Measurements from ENCODE around the gene CEP170B. TPM values are rescaled to one million over a fixed set of nuclear protein-coding genes. Genes with fewer than 3 reads are reported as not detected.

Gene CEP170B
- total RNA-seq, 2 experiments from 2014 or later = 5.7 to 6.3 TPM

DNA sequence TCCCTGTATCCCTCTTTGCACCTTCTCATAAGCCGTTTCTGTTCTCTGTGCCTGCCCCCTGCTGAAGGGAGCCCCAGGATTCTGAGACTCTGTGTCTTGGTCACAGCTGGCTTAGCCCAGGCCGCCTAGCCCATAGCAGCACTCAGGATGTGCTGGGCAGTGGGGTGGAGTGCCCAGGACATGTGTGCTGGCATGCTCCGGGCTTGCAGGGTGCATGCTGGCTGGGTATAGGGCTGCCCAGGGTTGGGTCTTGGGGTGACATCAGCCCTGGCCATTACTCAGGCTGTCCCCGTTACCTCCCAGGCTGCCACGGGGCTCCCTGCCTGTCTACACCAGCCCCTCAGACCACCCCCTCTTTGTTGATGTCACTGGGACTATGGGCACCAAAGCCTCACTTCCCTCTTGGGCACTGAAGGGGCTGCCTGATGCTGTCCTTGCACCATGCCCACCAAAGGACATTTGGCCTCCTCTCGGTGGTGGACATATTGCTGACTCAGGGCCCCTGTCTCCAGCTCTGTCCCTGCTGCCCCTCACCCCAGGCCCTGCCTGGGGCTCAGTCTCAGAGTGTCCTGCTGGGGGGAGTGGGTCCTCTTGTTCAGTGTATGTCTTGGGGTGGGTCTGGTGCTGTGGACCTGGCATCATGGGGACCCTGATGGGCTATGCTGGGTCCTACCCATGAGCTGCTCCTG, 2.4 kb downstream of the CEP170B start:
- POLR2A ChIA-PET = no interaction called here
- Mint-ChIP-seq H3K36me3 (no peaks in the 10 kb centered on the region), H3K27ac (no peak overlapping the region)

DNA sequence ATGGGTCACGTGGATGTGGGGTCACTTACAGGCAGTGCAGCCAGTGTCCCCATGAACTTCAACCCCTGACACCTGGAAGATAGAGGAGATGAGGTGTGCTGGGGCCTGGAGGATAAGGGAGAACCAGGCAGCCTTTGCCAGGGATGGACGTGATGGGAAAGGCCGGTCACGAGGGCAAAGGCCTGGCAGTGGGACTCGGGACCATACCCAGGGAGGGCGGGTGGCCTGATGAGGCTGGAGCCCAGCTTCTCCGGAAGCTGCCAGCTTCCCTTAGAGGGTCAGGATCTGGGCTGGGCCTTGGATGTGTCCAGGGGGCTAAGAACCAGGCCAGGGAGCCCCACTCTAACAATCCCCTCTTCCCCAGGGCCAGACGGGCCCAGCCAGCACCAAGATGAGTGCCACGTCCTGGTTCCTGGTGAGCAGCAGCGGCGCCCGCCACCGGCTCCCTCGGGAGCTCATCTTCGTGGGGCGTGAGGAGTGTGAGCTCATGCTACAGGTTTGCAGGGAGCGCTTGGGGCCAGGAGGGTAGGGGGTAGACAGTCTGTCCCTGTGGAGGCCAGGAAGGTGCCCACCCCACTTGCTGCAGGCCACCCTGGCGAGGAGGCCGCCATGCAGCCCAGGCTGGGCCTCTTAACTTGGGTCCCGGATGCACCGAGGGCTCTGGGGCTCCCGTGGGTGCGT, 3.1 kb downstream of the CEP170B start:
- no peak for ATAC-seq (ENCODE audit: low read depth)
- POLR2A ChIA-PET = no interaction called here
- DNase-seq = peak; percentile 31

More for the DNA sequence above, 2.4 kb downstream of the CEP170B start:
- Mint-ChIP-seq H3K4me1 (peaks cover 1% of the 10 kb centered on the region), H3K9me3 (no peaks in the 10 kb centered on the region), H3K4me3 (peak overlapping the region; percentile 20), H3K27me3 (peaks cover 21% of the 10 kb centered on the region)
- ATAC-seq (ENCODE audit: low read depth) (no peak), DNase-seq (peak; percentile 29)

DNA sequence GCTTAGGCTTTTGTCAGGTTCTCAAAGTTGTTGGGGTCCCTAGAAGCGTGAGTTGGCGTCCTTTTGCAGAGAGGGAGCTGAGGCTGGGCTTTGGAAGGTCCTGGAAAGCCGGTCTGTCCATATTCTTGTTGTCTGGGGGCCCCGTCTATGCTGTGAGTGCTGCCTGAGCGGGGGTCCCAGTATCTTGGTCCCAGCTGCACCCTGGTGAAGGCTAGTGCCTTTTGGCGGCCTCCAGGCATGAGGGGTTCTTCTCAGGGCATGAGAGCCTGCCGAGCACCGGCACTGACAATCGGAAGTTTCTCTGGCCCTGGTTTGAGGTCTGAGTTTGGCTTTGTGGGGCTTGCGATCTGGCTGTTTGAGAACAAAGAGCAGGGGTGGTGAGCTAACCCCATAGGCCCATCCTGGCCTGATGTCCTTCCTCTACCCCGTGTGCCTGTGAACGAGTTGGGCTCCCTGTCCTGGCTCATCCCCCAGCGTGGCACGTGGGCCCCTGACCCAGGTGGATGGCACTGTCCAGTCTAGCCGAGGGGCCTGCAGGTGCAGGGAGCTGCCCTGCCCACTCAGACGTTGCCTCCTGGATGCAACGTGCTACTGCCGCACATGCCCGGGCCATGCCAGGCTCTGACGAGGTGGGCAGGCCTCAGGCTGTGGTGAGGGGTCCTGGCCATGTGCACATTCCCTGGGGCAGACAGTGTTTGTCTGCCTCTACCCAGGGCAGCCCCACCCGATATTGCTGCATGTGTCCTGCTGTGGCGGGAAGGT, 3.9 kb downstream of the CEP170B start:
- Mint-ChIP-seq H3K4me3 (no peak overlapping the region), H3K27ac (no peak overlapping the region), H3K4me1 (peaks cover 1% of the 10 kb centered on the region), H3K27me3 (peaks cover 13% of the 10 kb centered on the region), H3K9me3 (no peaks in the 10 kb centered on the region), H3K36me3 (no peaks in the 10 kb centered on the region)
- DNase-seq = peak; percentile 28
- no peak for ATAC-seq (ENCODE audit: low read depth)
- POLR2A ChIA-PET = no interaction called here

More for the DNA sequence above, 3.1 kb downstream of the CEP170B start:
- no peaks in the 10 kb centered on the region for H3K9me3 Mint-ChIP-seq
- no peak overlapping the region for H3K4me3 Mint-ChIP-seq
- peaks cover 19% of the 10 kb centered on the region for H3K27me3 Mint-ChIP-seq
- peaks cover 1% of the 10 kb centered on the region for H3K4me1 Mint-ChIP-seq
- no peaks in the 10 kb centered on the region for H3K36me3 Mint-ChIP-seq
- no peak overlapping the region for H3K27ac Mint-ChIP-seq

DNA sequence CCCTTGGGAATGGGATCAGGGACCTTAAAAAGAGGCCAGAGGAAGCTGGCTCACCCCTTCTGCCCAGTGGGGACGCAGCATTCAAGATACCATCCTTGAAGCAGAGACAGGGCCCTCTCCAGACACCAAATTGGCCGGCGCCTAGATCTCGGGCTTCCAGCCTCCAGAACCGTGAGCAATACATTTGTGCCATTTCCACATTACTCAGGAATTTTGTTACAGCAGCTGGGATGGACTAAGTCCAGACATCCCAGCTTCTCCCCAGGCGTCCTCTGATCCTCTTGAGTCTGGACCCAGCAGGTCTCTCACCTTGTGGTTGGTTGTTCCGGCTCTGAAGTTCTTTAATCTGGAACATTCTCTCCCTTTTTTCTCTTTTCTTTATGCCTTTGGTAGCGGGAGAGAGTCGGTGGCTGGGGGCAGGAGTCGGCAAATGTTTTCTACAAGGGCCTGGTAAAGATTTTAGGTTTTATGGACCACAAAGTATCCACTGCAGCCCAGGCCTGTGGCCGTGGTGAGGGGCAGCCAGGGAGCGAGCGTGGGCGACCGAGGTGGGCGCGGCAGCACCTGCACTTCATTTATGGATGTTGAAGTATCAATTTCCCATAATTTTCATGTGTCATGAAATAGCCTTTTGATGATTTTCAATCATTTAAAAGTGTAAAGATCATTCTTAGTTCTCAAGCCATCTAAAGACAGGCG, 4.8 kb downstream of the CEP170B start:
- Mint-ChIP-seq H3K4me1 (no peaks in the 10 kb centered on the region), H3K4me3 (no peak overlapping the region), H3K36me3 (no peaks in the 10 kb centered on the region), H3K27ac (no peak overlapping the region), H3K27me3 (peaks cover 8% of the 10 kb centered on the region), H3K9me3 (no peaks in the 10 kb centered on the region)
- POLR2A ChIA-PET = no interaction called here
- DNase-seq (no peak), ATAC-seq (ENCODE audit: low read depth) (no peak)

DNA sequence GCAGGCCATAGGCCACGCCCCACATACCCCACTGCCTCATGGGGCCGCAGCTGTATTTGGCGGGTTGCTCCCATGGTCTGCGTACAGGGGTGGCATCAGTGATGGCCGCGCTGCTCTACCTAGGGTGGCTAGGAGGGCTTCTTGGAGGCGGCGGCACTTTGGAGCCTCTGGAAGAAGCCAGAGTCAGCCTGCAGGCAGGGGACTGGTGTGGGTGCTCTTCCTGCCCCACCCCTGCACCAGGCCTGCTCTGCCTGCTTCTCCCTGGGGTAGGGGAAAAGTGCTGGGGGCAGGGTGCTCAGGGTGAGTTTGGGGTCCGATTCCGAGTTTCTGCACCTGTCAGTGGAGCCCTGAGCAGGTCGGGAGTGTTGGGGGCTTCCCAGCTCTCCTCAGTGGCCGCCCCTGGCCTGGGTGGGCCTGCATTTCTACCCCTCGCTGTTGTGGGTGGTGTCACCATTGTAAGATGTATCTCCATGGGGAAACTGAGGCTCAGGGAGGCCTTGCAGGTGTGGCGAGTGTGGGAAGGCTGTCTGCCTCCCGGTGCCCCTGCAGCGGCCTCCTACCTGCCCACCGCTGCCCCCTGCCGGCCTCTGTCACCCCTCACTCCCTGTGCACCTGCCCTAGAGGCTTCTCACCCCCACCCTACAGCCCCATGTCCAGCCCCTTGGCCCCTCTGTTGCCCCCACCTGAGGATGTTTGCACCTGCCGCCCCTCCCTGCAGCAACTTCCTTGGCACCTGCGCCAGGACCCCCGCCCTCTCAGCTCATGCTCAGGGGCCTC, 5.5 kb downstream of the CEP170B start:
- ATAC-seq (ENCODE audit: low read depth) = no peak
- Mint-ChIP-seq H3K9me3 (no peaks in the 10 kb centered on the region), H3K4me3 (no peak overlapping the region), H3K27me3 (peaks cover 8% of the 10 kb centered on the region), H3K27ac (no peak overlapping the region), H3K4me1 (no peaks in the 10 kb centered on the region), H3K36me3 (no peaks in the 10 kb centered on the region)
- DNase-seq = peak; percentile 69
- POLR2A ChIA-PET = no interaction called here

DNA sequence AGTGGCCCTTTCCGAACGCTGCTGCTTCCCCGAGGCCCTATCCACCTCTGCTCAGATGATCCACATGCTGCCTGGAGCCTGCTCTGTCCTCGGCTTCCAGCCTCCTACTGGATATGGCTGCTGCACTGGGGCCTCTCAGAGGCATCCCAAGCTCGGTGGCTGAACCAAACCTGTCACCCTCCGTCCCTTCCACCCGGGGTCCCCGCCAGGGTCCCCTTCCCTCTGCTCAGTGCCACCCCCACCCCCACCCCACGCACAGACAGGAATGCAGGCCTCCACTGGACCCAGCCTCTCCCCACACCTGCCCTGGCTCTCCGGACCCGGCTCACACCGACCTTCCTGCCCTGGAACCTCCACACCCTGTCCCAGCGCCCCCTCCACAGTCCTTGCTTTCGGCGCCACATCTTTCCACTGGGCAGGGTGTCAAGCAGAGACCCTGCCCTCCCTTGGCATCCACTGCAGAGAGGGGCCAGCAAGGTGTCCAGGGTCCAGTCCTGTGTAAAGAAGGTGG, 6.1 kb downstream of the CEP170B start:
- H3K36me3 Mint-ChIP-seq = no peaks in the 10 kb centered on the region
- no peak overlapping the region for H3K27ac Mint-ChIP-seq
- ATAC-seq (ENCODE audit: low read depth) (no peak), DNase-seq (peak; percentile 28)
- no peaks in the 10 kb centered on the region for H3K9me3 Mint-ChIP-seq
- POLR2A ChIA-PET = no interaction called here
- peaks cover 8% of the 10 kb centered on the region for H3K27me3 Mint-ChIP-seq
- H3K4me1 Mint-ChIP-seq = no peaks in the 10 kb centered on the region
- no peak overlapping the region for H3K4me3 Mint-ChIP-seq

DNA sequence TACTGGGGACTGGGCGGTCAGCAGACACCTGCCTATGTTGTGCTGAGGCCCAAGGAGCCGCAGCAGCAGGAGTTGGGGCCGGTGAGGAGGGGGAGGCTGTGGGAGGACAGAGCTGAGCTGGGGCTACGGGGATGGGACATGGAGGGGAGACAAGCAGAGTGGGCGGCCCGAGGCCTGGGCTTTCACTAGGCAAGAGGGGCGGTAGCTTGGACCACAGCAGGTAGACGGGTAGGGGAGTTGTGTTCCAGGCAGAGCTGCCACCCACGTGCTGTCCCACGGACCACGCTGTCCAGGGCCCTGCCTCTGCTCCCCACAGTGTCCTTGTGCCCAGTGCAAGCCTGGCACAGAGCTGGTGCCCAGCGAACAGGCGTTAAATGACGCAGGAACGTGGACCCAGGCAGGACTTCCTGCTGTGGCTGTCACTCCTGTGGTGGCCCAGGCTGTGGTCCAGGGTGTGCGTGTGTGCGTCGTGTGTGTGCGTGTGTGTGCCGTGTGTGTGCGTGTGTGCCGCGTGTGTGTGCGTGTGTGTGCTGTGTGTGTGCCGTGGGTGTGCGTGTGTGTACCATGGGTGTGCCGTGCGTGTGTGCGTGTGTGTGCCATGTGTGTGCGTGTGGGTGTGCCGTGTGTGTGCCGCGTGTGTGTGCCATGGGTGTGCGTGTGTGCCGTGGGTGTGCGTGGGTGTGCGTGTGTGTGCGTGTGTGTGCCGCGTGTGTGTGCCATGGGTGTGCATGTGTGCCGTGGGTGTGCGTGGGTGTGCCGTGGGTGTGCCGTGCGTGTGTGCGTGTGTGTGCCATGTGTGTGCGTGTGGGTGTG, 6.8 kb downstream of the CEP170B start:
- POLR2A ChIA-PET = no interaction called here
- no peaks in the 10 kb centered on the region for H3K36me3 Mint-ChIP-seq
- H3K9me3 Mint-ChIP-seq = no peaks in the 10 kb centered on the region
- H3K27ac Mint-ChIP-seq = no peak overlapping the region
- H3K4me3 Mint-ChIP-seq = no peak overlapping the region
- ATAC-seq (ENCODE audit: low read depth) = no peak
- no peak for DNase-seq
- peaks cover 4% of the 10 kb centered on the region for H3K27me3 Mint-ChIP-seq
- no peaks in the 10 kb centered on the region for H3K4me1 Mint-ChIP-seq

DNA sequence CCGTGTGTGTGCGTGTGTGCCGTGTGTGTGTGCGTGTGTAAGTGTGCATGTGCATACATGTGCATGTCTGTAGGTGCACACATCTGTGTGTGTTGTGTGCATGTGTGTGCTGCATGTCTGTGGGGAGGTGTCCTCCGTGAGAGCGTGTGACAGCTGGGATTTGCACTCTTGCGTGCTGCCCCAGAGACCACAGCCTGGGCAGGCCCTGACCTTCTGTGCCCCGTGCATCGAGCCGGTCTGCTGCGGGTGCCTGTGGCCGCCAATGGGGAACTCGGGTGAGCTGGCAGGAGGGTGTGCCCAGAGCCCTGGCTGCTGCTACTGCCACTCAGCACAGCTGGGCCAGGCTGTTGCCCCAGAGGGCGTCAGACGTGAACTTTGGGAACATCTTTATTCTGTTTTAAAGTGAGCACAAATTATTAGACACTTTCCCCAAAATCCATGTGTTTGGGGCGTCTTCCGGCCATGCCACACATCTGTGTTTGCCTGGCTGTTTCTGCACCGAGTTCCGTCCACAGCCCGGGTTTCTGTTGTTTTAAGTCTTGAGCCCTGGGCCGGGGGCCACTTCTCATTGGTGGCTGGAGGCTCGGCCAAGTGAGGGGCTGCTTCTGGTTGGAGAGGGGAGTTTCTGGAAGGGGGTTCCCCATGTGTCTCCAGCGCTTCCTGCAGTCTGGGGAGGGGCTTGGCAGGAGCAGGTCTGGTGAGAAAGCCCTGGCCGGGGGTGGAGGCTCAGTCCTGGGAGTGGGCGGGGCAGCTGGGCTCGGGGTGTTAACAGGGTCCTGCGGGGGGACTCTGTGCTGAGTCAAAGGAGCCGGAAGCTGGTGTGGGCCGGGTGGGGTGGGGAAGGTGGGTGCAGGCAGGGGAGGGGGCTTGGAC, 7.6 kb downstream of the CEP170B start:
- H3K4me1 Mint-ChIP-seq = no peaks in the 10 kb centered on the region
- no peaks in the 10 kb centered on the region for H3K9me3 Mint-ChIP-seq
- no peaks in the 10 kb centered on the region for H3K36me3 Mint-ChIP-seq
- no peak overlapping the region for H3K27ac Mint-ChIP-seq
- peaks cover 2% of the 10 kb centered on the region for H3K27me3 Mint-ChIP-seq
- H3K4me3 Mint-ChIP-seq = no peak overlapping the region
- peak; percentile 31 for DNase-seq
- ATAC-seq (ENCODE audit: low read depth) = no peak
- POLR2A ChIA-PET = no interaction called here

DNA sequence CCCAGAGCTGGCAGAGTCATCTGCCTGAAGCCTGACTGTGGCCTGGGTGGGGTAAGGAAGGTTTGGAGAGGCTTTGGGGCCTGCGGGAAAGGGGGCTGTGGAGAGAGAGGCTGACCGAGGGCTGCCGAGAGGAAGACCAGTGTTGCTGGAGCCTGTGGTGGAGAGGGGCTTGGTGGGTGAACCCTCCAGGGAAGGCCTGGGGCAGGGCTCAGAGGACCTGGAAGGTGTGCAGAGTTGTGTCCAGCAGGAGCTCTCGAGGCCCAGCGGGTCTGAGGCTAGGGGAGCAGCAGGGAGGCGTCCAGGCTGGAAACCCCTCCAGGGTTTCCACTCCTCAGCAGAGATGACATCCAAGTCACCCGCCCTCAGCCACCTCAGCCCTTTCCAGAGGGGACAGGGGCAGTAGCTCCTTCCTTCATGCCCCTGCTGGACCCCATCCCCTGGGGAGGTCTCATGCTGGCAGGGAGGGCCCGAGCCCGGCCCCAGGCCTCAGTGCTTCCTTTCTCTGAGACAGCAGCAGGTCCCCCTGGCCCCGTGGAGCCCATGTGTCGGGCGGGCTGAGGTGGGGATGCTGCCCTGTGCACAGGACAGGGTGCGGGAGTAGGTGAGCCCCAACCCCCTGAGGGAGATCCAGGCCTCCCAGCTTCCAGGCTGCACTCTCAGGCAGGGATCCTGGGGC, 8.4 kb downstream of the CEP170B start:
- H3K27ac Mint-ChIP-seq = no peak overlapping the region
- H3K9me3 Mint-ChIP-seq = no peaks in the 10 kb centered on the region
- H3K36me3 Mint-ChIP-seq = no peaks in the 10 kb centered on the region
- H3K27me3 Mint-ChIP-seq = peaks cover 2% of the 10 kb centered on the region
- ATAC-seq (ENCODE audit: low read depth) (no peak), DNase-seq (peak; percentile 30)
- POLR2A ChIA-PET = no interaction called here
- H3K4me1 Mint-ChIP-seq = no peaks in the 10 kb centered on the region
- no peak overlapping the region for H3K4me3 Mint-ChIP-seq

DNA sequence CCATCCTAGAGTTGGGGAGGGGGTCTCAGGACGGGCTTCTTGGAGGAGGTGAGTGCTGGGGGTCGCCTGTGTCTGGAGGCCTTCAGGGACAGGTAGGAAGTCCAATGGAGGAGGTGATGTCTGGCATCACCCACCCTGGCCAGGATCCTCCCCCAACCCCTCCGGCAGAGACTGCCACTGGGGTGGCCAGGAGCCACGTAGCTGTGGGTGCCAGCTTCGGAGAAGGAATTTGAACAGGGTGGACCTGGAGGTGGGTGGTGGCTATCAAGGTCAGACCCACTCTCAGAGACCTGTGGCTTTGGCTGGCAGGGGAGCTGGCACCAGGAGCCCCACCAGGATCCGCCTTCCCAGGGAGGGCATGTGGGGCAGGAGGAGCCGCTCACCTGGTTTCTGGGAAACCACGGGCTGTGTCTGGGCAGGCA, 9.1 kb downstream of the CEP170B start:
- H3K4me1 Mint-ChIP-seq = no peaks in the 10 kb centered on the region
- H3K27me3 Mint-ChIP-seq = peaks cover 2% of the 10 kb centered on the region
- DNase-seq (no peak), ATAC-seq (ENCODE audit: low read depth) (no peak)
- H3K9me3 Mint-ChIP-seq = no peaks in the 10 kb centered on the region
- no peak overlapping the region for H3K27ac Mint-ChIP-seq
- POLR2A ChIA-PET = no interaction called here
- H3K4me3 Mint-ChIP-seq = no peak overlapping the region
- no peaks in the 10 kb centered on the region for H3K36me3 Mint-ChIP-seq
